ENCODE results near the gene FBLL1.
A peak's percentile ranks its signal among the peaks of the same experiment; 100 is the strongest.
"Not testable (repeated sequence)": the region's sequence is repeated elsewhere in the genome, so short reads cannot be mapped to it uniquely, and the experiment has no call there.

Gene FBLL1

DNA sequence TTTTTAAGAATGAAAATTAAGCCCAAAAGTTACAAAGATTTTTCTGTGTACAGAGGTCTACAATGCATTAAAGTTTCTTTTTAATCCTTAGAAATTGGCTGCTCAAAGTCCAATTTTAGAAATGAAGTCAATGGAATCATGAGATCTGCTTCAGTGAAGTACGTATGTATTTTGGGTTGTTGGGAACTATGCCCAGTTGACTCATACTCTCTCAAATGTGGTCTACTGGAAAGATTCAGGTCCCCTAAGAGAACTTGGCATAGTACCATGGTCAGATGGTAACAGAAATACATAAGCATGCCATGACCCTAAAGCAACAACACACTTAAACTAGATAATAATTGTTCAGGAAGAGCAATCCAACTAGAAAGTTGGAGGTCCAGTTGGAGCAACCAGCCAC, 23.0 kb downstream of the FBLL1 start:
- peak; percentile 49 for DNase-seq (ENCODE audit: low read depth)

DNA sequence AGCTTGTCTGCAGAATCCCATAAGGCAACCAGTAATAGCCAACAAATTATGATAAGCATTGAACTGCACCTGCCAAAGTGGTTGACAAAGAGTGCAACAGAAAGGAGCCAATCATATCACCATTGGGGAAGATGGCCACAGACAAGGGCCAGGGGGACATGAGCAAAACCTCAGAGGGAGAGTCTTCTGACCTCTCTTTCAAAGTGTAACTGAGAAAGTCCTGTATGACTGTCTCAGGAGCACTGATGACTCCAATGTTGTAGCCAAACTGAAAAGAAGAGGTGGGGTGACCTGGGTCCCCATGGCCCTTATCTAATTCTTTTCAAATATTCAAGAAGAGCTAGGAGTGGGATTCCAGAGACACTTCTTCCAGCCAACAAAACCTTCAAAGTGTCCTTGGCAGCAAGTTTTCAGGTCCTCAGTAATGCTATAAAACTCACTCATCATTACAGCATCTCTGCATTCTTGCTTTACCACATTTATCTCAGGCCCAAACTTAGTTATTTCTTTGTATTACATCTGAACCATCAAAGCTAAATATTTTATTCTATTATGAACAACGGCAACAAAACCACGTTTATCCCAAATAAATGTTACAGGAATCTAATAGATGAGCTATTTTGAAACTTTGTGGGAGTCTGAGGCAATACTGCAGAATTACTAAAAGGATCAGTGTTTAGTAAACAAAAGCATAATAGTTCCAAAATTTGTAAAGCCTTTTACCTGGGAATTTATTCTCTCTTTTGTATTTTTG, 24.4 kb downstream of the FBLL1 start:
- DNase-seq (ENCODE audit: low read depth) = no peak

DNA sequence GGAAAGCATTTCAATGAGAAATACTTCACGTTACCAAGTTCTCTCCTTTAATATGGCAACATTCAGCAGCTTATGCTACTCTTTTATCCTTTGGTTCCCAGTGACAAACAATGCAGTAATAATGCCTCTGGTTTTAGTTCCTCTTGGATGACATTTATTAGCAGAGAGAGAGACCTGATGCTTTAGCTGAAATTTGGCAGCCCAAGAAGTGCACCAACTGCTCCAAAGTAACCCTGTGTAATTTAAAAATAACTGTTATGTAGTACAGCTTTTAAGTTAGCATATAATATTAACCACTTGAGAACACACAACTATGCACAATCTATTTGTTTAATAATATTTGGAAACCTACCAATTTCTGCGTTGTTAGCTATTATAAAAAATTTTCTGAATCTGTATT, 28.3 kb downstream of the FBLL1 start:
- no peak for DNase-seq (ENCODE audit: low read depth)

DNA sequence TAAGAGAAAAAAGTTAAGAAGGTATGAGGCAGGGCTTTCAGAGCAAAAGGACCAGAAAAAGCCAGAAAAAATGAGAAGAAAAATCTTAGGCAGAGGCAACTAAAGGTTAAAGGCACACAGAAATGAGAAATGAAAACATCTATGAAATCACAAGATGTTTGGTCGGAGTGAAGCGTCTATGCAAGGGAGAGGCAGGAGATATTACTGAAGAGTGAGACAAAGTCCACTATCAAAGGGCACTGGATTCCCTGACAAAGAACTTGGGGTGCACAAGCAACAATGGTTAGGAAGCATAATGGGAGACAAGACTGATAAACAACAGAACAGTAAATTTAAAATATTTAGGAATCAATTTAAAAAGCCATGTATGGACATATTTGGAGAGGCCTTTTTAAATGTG, 33.2 kb downstream of the FBLL1 start:
- no peak for DNase-seq (ENCODE audit: low read depth)

DNA sequence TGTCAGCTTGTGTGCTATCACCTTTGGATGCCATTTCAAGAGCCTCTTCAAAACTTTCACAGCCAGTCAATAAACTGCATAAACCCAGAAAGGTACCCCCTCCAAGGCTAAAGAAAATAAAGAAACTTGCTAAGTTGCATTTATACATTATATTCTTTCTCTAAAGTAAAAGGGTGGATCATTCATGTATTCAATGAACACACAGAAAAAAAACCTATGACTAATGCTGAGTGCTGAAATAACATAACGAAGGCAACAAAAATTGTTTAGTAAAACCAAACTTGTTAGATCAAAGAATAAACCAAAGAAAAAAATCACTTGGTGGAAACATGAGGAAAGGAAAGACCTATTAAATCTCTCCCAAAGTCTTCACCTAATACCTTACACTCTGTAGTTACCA, 34.9 kb downstream of the FBLL1 start:
- no peak for DNase-seq (ENCODE audit: low read depth)

DNA sequence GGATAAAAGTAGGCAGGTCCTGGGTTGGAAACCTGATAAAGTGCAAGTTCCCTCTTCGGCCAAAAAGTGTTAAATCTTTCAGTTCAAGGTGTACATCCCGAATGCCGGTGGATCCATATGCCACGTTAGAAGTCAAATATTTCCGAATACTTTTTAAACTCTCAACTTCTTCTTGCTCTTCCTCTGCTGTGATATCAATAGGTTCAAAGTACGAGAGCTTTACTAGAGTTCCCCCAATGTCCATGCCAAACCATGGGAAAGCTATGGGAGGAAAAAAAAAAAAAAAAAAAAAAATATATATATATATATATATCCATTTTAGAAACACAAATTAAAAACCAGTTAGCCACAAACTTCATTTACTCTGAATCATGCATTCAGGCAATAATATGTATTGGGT, 39.6 kb downstream of the FBLL1 start:
- no peak for DNase-seq (ENCODE audit: low read depth)

DNA sequence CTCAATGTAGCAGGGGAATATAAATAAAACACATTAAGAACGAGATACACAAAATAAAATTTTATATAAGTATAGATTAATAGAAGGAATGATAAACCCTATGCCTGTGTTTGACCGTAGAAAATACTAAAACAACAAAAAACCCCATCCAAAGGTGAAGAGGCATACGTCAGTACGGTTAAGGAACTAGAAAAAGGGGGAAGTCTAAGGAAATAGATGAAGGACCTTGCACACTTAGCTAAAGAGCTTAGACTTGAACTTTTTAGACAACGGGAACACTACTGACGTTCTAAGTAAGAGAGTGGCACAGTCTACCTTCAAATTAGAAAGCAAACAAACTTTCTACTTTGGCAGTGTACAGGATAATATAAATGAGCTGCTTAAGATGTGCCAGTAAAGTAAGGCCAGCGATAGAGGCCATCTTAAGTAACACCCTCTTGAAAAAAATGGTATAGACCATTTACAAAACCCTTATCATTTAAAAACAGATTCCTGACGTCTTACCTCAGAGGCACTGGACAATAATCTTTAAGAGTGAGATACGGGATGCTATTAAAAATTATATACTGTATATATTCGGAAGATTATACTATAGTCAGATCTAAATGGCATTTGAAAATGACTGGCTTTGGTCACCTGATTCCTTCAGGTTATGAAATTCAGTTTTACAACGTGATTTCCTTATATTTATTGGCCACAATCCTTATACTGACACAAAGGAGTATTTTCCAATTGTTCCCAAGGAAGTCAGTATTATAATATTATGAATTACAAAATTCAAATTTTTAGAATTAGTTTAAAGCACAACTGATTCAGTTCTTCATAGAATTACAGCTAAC, 41.6 kb downstream of the FBLL1 start:
- DNase-seq (ENCODE audit: low read depth) = no peak

DNA sequence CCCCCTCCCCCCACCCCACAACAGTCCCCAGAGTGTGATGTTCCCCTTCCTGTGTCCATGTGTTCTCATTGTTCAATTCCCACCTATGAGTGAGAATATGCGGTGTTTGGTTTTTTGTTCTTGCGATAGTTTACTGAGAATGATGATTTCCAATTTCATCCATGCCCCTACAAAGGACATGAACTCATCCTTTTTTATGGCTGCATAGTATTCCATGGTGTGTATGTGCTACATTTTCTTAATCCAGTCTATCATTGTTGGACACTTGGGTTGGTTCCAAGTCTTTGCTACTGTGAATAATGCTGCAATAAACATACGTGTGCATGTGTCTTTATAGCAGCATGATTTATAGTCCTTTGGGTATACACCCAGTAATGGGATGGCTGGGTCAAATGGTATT, 44.6 kb downstream of the FBLL1 start:
- DNase-seq (ENCODE audit: low read depth) = not testable (repeated sequence)

DNA sequence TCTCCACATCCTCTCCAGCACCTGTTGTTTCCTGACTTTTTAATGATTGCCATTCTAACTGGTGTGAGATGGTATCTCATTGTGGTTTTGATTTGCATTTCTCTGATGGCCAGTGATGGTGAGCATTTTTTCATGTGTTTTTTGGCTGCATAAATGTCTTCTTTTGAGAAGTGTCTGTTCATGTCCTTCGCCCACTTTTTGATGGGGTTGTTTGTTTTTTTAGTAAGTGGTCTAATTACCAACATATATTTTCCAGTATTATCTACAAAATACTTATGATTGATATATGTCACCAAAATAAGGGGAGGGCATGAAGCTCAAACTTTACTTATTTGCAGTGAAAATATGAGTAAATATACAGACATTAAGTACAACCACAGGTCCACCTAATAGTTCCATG, 45.1 kb downstream of the FBLL1 start:
- DNase-seq (ENCODE audit: low read depth) = not testable (repeated sequence)

DNA sequence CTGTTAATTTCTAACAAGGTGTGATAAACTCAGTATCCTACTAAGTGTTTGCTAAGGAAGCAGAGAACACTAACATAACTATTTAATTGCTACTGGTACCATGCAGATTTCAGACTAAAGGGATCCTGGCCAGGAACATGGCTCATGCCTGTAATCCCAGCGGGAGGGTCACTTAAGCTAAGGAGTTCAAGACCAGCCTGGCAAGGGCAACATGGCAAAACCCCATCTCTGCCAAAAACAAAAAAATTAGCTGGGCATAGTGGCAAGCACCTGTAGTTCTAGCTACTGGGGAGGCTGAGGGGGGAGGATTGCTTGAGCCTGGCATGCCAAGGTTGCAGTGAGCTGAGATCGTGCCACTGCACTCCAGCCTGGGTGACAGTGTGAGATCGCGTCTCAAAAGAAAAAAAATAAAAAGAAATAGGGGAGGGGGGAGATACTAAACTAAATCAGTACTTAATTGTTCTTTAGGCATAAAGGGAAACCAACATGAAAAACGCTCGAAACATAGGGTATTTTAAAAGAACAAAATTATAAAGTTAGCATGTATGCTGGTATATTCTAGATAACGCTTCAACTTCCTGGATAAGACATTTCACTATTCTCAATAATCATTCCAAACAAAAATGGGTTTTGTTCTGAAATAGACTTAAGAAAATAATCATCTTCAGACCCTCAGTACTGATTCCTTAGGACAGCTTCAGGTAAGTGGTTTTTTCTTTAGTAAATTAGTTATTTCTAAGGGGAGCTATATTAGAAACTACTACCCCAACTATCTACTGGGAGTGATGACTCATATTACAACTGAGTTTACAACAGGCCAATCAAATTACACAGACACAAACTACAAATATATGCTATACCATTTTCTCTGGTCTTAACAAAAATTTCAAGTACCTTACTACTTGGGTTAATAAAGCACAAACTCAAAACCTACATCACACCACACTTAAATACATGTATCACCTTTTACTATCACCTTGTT, 46.6 kb downstream of the FBLL1 start:
- no peak for DNase-seq (ENCODE audit: low read depth)

DNA sequence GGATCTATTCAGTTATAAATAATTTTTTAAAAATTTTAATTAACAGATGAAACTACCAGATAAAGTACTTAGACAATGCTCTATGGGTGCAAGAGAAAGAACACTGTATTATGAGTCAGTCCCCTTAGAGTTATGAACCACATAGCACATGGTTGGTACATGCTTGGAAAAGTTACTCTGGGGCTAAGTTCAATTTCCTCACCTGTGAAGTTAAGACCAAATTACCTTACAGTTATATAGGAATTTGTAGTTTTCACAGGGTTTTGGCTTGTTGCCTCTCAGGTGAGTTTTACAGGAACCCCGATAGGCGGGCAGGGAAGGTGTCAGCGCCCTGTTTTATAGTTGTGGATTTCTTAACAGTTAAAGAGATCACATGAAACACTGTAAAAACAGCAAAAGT, 48.9 kb downstream of the FBLL1 start:
- DNase-seq (ENCODE audit: low read depth) = peak; percentile 53

DNA sequence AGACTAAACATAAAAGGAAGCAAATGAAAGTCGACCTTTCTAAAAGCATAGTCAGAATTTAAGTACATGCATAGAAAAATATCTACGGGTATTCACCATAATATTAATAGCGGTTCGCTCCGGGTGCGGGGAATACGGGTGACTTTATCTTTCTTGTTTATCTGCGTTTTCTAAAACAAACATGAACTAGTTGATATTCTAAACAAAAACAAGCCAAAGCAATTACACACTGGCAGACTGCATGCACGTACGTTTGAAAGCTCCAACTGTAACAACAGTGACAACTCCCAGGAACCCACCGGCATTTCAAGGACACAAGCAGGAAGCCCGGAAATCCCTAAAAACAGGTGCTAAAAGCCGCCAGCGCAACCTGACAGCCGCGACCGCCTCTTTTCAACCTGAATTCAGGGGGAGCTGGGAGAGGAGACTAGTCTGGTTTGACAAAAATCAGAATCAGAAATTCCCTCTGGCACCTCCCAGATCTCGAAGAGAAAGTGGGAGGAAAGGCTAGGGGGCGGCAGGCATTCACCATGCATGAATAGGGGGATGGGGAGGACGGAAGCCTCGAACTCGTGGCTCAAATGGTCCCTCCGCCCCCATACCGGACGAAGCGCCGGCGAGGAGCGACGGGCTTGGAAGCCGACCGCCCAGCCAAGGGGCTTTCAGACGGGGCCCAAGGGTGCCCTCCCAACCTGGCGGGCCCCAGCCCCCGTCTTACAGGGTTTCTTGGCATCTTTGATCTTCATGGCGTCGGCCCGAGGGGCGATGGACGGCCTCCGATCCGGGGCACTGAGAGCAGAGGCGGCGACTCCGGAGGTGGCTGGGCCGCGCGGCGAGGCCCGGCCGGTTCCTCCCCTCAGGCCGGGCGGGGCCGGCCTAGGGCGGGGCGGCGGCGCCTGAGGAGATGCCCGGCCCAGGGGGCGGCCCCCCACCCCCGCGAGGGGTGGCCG, 49.7 kb downstream of the FBLL1 start, which contains the start of gene PANK3:
Gene PANK3 (minus strand): TSS at position 831 of the 950 bp plus-strand sequence. CDS start 85 bp downstream, at position 746.
- DNase-seq (ENCODE audit: low read depth) = peak; percentile 52

DNA sequence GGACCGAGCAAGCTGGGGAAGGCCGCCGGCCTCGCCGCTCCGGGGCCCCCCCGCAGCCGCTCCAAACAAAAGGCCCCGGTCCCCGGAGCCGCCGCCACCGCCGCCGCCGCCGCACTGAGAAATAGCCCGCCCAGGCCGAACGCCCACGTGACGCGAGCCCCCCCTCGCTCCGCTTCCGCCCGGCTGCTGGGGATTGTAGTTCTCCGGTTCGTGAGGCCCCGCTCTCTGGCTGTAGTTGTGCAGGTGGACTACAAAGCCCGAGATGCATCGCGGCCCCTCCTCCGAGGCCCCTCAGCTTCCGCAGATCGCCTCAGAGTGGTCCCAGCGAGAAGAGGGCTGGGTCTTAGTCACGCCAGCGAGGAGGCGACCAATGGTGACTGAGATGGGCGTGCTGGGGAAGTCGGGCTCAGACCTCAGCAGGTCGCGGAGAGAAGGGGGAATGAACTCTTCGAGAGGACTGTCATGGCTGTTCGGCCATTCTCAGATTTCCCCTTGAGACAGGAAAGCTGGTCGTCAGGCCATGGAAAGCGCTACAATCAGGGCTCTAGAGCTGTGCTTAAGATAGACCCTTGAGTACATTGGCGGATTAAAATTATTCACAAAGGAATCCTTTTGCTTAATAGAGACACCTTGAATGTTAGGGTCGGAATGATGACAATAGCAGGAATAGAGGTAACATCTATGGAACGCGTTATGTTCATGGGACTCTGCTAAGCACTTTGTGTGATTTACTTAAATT, 50.6 kb downstream of the FBLL1 start:
- DNase-seq (ENCODE audit: low read depth) = peak; percentile 99

DNA sequence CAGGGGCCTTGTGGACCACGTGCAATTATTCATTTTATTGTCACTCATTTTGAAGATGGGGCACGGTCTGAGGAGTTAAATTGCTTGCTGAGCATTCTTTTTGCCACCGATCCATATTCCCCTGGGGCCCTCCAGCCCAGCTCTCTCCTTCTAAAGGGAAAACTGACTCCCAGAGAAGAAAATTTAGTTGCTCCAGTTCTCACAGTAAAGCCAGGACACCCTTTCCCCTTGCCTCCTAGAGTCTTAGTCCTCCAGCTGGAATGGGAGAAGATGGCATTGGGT, 51.1 kb downstream of the FBLL1 start:
- DNase-seq (ENCODE audit: low read depth) = no peak

Measured in amniotic epithelial cell (primary cell).